DMS 273 (cell line): Measurements from ENCODE around the gene SEMA3A.
A peak's percentile ranks its signal among the peaks of the same experiment; 100 is the strongest.
"Not testable (repeated sequence)": the region's sequence is repeated elsewhere in the genome, so short reads cannot be mapped to it uniquely, and the experiment has no call there.

Source experiments
- DNase-seq: peaks from one replicate; lab custom pipeline; 2025; ENCODE audit not compliant: unreplicated experiment; lab: John Stamatoyannopoulos, UW

Gene SEMA3A

GRCh38 chr7:84194484-84195271 is at the start of gene SEMA3A:
SEMA3A (minus strand) TSS chr7:84194789; CDS start chr7:84194586, 203 bp downstream.
- peak; percentile 90 for DNase-seq

GRCh38 chr7:84243037-84243436 is 48.4 kb upstream of the SEMA3A start:
- DNase-seq: not testable (repeated sequence)

GRCh38 chr7:84238596-84238995 is 44.0 kb upstream of the SEMA3A start:
- no peak for DNase-seq

- DNase-seq: no peak
Observed at GRCh38 chr7:84237533-84238173, 43.1 kb upstream of the SEMA3A start.

GRCh38 chr7:84236398-84236797 is 41.8 kb upstream of the SEMA3A start:
- DNase-seq: no peak

GRCh38 chr7:84232646-84233045 is 38.1 kb upstream of the SEMA3A start:
- DNase-seq: no peak

GRCh38 chr7:84231157-84231556 is 36.6 kb upstream of the SEMA3A start:
- no peak for DNase-seq

- DNase-seq: no peak
Observed at GRCh38 chr7:84230491-84230890, 35.9 kb upstream of the SEMA3A start.

- DNase-seq: no peak
Observed at GRCh38 chr7:84228526-84228925, 33.9 kb upstream of the SEMA3A start.

GRCh38 chr7:84226759-84227158 is 32.2 kb upstream of the SEMA3A start:
- DNase-seq: no peak

GRCh38 chr7:84224505-84224904 is 29.9 kb upstream of the SEMA3A start:
- DNase-seq: no peak

GRCh38 chr7:84219310-84219709 is 24.7 kb upstream of the SEMA3A start:
- no peak for DNase-seq

- no peak for DNase-seq
Observed at GRCh38 chr7:84218681-84219080, 24.1 kb upstream of the SEMA3A start.

- DNase-seq: no peak
Observed at GRCh38 chr7:84216472-84216871, 21.9 kb upstream of the SEMA3A start.

- DNase-seq: not testable (repeated sequence)
Observed at GRCh38 chr7:84214757-84215156, 20.2 kb upstream of the SEMA3A start.

GRCh38 chr7:84210301-84210700 is 15.7 kb upstream of the SEMA3A start:
- no peak for DNase-seq

GRCh38 chr7:84209006-84209405 is 14.4 kb upstream of the SEMA3A start:
- DNase-seq: no peak

GRCh38 chr7:84207615-84208014 is 13.0 kb upstream of the SEMA3A start:
- no peak for DNase-seq

- DNase-seq: no peak
Observed at GRCh38 chr7:84207025-84207424, 12.4 kb upstream of the SEMA3A start.

GRCh38 chr7:84204655-84205054 is 10.1 kb upstream of the SEMA3A start:
- peak; percentile 39 for DNase-seq

- no peak for DNase-seq
Observed at GRCh38 chr7:84202855-84203254, 8.3 kb upstream of the SEMA3A start.

GRCh38 chr7:84200859-84201258 is 6.3 kb upstream of the SEMA3A start:
- DNase-seq: peak; percentile 57

GRCh38 chr7:84199216-84199615 is 4.6 kb upstream of the SEMA3A start:
- DNase-seq: no peak
